ENCODE data around the gene ITLN2.

The ITLN2 gene

GRCh38 chr1:160963521-160963920, 8.9 kb upstream of the ITLN2 start:
- Histone ChIP-seq H3K27me3 (replicated peaks) (no peaks in the 10 kb centered on the region), H3K36me3 (replicated peaks) (no peaks in the 10 kb centered on the region), H3K4me3 (ENCODE audit: low read depth, low read length) (no peak overlapping the region), H3K27ac (no peak overlapping the region)
- TF ChIP-seq CTCF (IDR thresholded peaks at IDR 0.05; ENCODE audit: low read depth, low read length, missing control alignments) = no peak
- no peak for DNase-seq
- in situ Hi-C loops (cut with HindIII; ENCODE audit: low pct_ligation_motif_present, low sequenced_read_pairs) = no loop called here

- in situ Hi-C loops (cut with HindIII; ENCODE audit: low pct_ligation_motif_present, low sequenced_read_pairs) = no loop called here
- H3K4me3 ChIP-seq (ENCODE audit: low read depth, low read length) = no peak overlapping the region
- no peak for DNase-seq
- H3K27me3 ChIP-seq (replicated peaks) = no peaks in the 10 kb centered on the region
- no peaks in the 10 kb centered on the region for H3K36me3 ChIP-seq (replicated peaks)
- H3K27ac ChIP-seq = no peak overlapping the region
- no peak for TF ChIP-seq CTCF (IDR thresholded peaks at IDR 0.05; ENCODE audit: low read depth, low read length, missing control alignments)
Observed at GRCh38 chr1:160961419-160961818, 6.8 kb upstream of the ITLN2 start.

GRCh38 chr1:160956966-160957365, 2.4 kb upstream of the ITLN2 start:
- Histone ChIP-seq H3K36me3 (replicated peaks) (no peaks in the 10 kb centered on the region), H3K27ac (no peak overlapping the region), H3K4me3 (ENCODE audit: low read depth, low read length) (no peak overlapping the region), H3K27me3 (replicated peaks) (no peaks in the 10 kb centered on the region)
- no peak for DNase-seq
- TF ChIP-seq CTCF (IDR thresholded peaks at IDR 0.05; ENCODE audit: low read depth, low read length, missing control alignments) = no peak
- in situ Hi-C loops (cut with HindIII; ENCODE audit: low pct_ligation_motif_present, low sequenced_read_pairs) = no loop called here

- TF ChIP-seq CTCF (IDR thresholded peaks at IDR 0.05; ENCODE audit: low read depth, low read length, missing control alignments) = no peak
- Histone ChIP-seq H3K36me3 (replicated peaks) (no peaks in the 10 kb centered on the region), H3K4me3 (ENCODE audit: low read depth, low read length) (no peak overlapping the region), H3K27me3 (replicated peaks) (no peaks in the 10 kb centered on the region), H3K27ac (no peak overlapping the region)
- in situ Hi-C loops (cut with HindIII; ENCODE audit: low pct_ligation_motif_present, low sequenced_read_pairs) = no loop called here
- DNase-seq = no peak
Observed at GRCh38 chr1:160953030-160953429, 1.6 kb downstream of the ITLN2 start.

- Histone ChIP-seq H3K36me3 (replicated peaks) (no peaks in the 10 kb centered on the region), H3K4me3 (ENCODE audit: low read depth, low read length) (no peak overlapping the region), H3K27me3 (replicated peaks) (no peaks in the 10 kb centered on the region), H3K27ac (no peak overlapping the region)
- no peak for DNase-seq
- in situ Hi-C loops (cut with HindIII; ENCODE audit: low pct_ligation_motif_present, low sequenced_read_pairs) = no loop called here
- no peak for TF ChIP-seq CTCF (IDR thresholded peaks at IDR 0.05; ENCODE audit: low read depth, low read length, missing control alignments)
Observed at GRCh38 chr1:160952129-160952510, 2.5 kb downstream of the ITLN2 start.

GRCh38 chr1:160951443-160952128, 3.0 kb downstream of the ITLN2 start:
- Histone ChIP-seq H3K4me3 (ENCODE audit: low read depth, low read length) (no peak overlapping the region), H3K27ac (no peak overlapping the region), H3K36me3 (replicated peaks) (no peaks in the 10 kb centered on the region), H3K27me3 (replicated peaks) (no peaks in the 10 kb centered on the region)
- in situ Hi-C loops (cut with HindIII; ENCODE audit: low pct_ligation_motif_present, low sequenced_read_pairs) = no loop called here
- TF ChIP-seq CTCF (IDR thresholded peaks at IDR 0.05; ENCODE audit: low read depth, low read length, missing control alignments) = peak; percentile 88
- peak; percentile 51 for DNase-seq

Data from brain microvascular endothelial cell (primary cell).